RWPE1 (cell line): ENCODE data around the gene PRKG2.

Source experiments
- CTCF ChIA-PET: fragments of 350-600 bp; sonication (Branson Sonifier 250); formaldehyde crosslinking; extraction: SDS; loops from one replicate; lab custom pipeline; 2021; lab: Yijun Ruan, JAX
- POLR2A ChIA-PET: fragments of 400-600 bp; formaldehyde crosslinking; extraction: SDS; loops from one replicate; lab custom pipeline; 2020; ENCODE audit warnings: antibody characterized with exemption; ENCODE audit not compliant: low non-redundant PET; lab: Yijun Ruan, JAX
- DNase-seq: peaks from one replicate; pipeline ENCODE4 v3.0.0; 2012; ENCODE audit warnings: low spot score
- H3K27ac ChIP-seq: fragments of 450-650 bp; 2 replicates; pipeline ENCODE4 v1.5.1; 2017
- TF ChIP-seq, protein P1 (sequence below): fragments of 450-650 bp; conservative IDR thresholded peaks from 2 replicates; pipeline ENCODE4 v1.5.1; 2017; ENCODE audit warnings: low read depth, mild to moderate bottlenecking

PRKG2 gene

DNA sequence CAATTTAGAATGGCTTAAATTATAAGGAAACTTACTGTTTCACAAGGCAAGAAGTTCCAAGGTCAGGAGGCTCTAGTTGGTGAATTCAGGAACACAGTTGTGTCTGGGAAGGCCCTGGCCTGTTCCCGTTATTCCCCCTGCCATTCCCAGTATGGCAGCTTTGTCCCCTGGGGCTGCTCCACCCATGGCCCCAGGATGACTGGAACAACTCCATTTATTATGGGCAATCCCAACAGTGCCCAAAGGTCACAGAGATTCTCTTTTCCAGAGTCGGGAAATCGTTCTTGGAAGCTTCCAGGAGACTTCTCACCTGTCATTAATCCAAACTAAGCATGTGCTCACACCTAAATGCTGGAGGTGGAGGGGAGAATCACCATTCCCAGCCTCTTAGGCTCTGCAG is 2.8 kb upstream of the PRKG2 start:
- no peak for DNase-seq
- POLR2A ChIA-PET = no interaction called here
- H3K27ac ChIP-seq = no peak overlapping the region
- CTCF ChIA-PET = no interaction called here
- TF ChIP-seq, protein P1, sequence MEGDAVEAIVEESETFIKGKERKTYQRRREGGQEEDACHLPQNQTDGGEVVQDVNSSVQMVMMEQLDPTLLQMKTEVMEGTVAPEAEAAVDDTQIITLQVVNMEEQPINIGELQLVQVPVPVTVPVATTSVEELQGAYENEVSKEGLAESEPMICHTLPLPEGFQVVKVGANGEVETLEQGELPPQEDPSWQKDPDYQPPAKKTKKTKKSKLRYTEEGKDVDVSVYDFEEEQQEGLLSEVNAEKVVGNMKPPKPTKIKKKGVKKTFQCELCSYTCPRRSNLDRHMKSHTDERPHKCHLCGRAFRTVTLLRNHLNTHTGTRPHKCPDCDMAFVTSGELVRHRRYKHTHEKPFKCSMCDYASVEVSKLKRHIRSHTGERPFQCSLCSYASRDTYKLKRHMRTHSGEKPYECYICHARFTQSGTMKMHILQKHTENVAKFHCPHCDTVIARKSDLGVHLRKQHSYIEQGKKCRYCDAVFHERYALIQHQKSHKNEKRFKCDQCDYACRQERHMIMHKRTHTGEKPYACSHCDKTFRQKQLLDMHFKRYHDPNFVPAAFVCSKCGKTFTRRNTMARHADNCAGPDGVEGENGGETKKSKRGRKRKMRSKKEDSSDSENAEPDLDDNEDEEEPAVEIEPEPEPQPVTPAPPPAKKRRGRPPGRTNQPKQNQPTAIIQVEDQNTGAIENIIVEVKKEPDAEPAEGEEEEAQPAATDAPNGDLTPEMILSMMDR = no peak

DNA sequence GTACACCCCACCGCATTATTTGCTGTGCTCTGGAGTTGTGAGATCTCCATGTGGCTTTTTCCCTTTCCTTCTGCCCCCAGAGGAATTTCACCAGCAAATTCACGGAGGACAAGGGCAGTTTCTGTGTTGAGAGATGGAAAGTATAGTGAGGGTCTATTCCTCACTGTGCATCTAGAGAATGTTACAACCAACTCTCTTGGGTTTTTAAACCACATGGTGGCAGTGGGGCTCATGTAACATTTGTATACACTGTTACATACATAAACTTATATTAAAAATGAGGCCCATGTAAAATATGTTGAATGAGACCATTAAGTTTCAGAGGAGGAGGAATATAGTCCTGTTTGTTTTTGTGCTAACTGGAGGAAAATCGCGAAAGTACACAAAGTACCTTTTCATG is 909 bp upstream of the PRKG2 start:
- POLR2A ChIA-PET = no interaction called here
- TF ChIP-seq, protein P1 = no peak
- H3K27ac ChIP-seq = no peak overlapping the region
- DNase-seq = no peak
- CTCF ChIA-PET = no interaction called here

DNA sequence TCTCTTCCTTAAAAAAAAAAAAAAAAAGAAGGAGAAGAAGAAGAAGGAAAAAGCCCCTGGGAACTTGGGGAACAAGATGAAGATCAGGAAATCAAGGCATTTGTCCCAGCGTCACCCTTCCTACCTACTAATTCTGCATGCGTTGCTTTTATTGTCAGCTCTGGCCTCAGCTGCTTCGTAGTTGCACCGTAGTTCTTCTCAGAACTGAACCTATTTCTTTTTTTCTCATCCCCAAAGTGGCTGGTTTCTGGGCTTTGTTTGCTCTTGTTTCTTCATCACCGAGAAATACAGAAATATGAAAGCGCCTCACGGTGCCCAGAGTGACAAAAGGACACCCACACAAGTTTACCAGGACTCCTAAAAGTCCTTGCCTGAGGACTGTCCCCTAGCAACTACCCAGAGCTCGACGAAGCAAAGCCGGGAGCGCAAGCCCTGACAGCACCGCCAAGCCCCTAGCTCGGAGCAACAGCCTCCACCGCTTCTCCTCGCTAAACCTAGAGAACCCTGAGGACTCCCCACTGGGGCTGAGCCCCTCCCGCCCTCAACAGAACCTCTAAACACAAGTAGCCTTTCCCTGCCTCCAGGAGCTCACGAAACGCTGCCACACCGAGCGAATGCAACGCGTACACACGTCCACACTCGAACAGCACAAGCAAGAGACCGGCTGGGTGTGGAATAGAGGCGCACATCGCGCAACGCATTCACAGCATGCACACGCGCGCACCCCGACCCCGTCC is 710 bp downstream of the PRKG2 start:
- ChIA-PET POLR2A (no interaction called here), CTCF (interaction anchor here (0.6 kb wide), 1 partner anchor 107 kb away, joined by 3 read pairs; no protein-coding TSS in a partner anchor)
- TF ChIP-seq, protein P1 = no peak
- no peak overlapping the region for H3K27ac ChIP-seq
- DNase-seq = peak; percentile 13

DNA sequence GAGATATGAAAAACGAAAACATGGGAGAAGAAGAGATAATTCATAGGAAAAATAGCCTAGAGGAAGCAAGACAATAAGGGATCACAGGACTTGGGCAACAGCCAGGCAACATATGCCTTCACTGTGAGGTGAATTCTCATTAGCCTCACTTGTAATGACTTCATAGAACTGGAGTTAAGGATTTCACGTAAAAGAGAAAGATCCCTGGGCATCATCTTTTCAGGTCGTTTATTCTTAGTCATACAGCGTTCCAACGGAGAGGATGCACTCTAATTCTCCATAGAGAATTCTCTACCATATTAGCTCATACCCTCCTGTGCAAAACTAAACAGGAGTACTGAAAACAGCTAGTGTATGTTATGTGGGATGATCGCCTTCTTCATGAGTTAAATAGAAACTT is 1.4 kb downstream of the PRKG2 start:
- TF ChIP-seq, protein P1 = no peak
- no peak overlapping the region for H3K27ac ChIP-seq
- ChIA-PET POLR2A (no interaction called here), CTCF (interaction anchor here (0.6 kb wide), 1 partner anchor 29 kb away, joined by 4 read pairs; no protein-coding TSS in a partner anchor)
- DNase-seq = no peak

DNA sequence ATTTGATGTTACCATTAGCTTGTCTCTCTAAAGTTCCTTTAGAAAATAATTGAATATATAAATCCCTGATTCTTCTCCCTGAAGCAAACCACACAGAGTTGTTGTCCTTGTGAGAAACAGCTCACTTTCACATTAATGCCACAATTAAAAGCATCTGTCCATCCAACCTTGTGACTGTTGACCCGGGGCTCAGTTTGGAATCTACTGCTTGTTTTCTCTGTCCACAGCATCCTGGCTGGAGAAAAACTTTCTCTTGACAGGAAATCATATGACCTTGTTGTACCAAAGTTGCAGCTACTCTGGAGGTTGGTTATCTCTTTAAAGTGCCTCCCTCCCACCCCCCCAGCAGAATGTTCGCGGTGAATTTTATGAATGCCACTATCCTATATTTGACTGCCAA is 3.1 kb downstream of the PRKG2 start:
- CTCF ChIA-PET = interaction anchor here (0.6 kb wide), 1 partner anchor 742 kb away, joined by 3 read pairs; no protein-coding TSS in a partner anchor
- DNase-seq = no peak
- TF ChIP-seq, protein P1 = no peak
- H3K27ac ChIP-seq = no peak overlapping the region
- POLR2A ChIA-PET = no interaction called here

DNA sequence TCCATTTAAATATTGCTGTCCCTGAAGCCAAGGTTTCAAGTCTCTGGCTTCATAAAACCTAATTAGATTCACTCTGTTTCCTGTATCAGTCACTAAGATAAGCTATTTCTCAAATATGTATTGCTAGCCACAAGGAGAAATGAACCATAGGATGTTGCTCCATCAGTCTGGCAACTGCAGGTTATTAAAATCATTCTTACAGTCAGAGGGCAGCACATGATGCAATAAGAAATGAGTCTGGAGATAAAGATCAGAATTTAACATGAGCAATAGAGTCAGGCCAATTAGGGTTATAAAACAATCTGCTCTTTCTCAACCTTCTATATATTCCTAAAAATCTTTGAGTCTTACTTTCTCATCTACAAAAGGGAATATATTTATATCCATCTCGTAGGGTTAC is 7.2 kb downstream of the PRKG2 start:
- CTCF ChIA-PET = interaction anchor here (0.6 kb wide), 1 partner anchor 106 kb away, joined by 3 read pairs; no protein-coding TSS in a partner anchor

More for the DNA sequence above, 7.2 kb downstream of the PRKG2 start:
- DNase-seq = peak; percentile 36
- POLR2A ChIA-PET = no interaction called here
- TF ChIP-seq, protein P1 = no peak
- no peak overlapping the region for H3K27ac ChIP-seq
